Endometrial microvascular endothelial cells (primary cell): ENCODE measurements around the gene SFXN5. TPM values are rescaled to one million over a fixed set of nuclear protein-coding genes. Genes with fewer than 3 reads are reported as not detected.
"Not testable (repeated sequence)": the region's sequence is repeated elsewhere in the genome, so short reads cannot be mapped to it uniquely, and the experiment has no call there.

ENCODE experiments used
- in situ Hi-C: cut with HindIII; loops from 2 replicates; pipeline ENCODE4 v1.10.0; 2017; ENCODE audit warnings: low sequenced_read_pairs, low pct_unique_long_range_greater_than_20kb; ENCODE audit errors: inconsistent ontology term
- total RNA-seq: library from RNA; depleted of rRNA; stranded (reverse); fragments of >200 nt; gene quantifications from one replicate; pipeline ENCODE4 v1.2.3, GENCODE V29; 2015; ENCODE audit errors: inconsistent ontology term

Gene SFXN5
- total RNA-seq, 1 donor from 2014 or later, result 11.9 TPM

DNA sequence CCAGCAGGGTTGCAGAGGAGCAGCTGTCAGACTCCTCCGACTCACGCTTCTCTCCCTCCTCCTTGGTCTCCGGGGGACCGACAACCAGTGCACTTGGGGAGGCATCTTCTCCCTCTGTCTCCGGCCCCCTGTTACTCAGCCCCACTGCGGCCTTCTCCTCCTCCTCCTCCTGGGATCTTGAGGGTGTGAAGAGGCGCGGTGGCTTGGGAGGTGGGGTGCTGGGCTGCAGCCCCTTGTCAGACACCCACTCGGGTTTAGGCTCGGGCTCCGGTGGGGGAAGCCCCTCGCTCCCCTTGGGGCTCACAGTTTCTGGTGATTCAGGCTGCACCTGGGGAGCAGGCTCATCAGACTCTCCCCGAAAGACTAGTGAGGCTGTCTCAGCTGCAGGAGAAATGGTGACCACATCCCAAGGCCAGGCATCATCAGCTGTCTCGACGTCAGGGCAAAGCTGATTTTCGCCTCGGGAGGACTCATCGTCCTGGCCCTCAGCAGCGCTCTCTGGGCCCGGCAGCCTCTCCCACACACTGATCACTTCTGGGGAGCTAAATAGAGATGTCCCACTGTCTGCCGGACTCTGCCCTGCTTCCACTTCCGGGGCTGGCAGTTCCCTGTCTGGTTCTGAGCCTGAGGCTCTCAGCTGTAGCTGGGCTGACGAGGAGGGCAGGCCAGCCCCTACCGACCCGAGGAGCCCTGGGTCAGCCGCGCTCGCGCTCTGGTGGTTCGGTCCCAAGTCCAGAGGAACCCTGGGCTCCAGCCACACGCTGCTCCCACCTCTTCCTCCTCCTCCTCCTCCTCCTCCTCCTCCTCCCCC lies 9.0 kb upstream of the SFXN5 start:
- in situ Hi-C loops, result no loop called here

GRCh38 chr2:73079636-73080035 lies 8.1 kb upstream of the SFXN5 start:
- in situ Hi-C loops, result no loop called here

DNA sequence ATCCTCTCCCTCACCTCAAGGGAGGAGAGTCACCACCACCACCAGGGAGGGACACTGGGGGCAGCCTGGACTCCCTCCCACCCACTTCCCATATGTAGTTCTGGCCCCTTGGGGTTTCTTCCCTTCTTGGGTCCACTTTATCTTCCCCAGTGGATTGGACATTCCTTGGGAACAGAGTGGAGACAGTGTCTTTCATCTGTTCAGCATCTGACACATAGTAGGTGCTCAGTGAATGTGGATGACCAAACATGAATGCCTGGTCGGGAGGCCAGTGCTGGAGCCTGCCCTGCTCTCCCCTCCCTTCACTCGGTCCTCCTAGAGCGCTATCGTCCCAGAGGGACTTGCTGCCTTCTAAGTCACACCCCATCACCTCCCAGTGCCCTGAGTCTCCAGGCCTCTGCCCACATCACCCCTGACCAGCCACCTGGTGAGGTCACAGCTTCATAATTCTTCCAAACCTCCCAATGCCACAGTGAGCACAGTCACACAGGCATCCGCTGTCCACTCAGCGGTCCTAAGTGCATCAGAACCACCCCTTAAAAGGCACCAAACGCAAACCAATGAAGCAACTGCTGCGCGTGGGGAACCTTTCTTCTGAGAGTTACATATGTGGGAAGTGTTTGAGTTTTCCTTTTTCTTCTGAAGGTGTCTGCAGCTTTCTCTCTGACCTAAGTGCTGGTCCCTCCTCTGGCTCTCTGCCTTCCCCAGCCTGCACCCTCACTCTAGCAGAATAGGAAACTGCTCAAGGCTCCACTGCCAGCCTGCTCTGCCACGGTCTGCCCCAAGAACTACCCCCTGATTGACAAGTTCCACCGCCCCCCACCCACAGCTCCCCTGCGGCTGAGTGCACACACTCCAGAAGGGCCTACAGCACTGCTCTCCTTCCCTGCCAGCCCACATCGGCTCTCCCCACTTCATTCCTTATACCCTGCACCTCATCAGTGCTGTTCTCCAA lies 7.2 kb upstream of the SFXN5 start:
- in situ Hi-C loops, result no loop called here

DNA sequence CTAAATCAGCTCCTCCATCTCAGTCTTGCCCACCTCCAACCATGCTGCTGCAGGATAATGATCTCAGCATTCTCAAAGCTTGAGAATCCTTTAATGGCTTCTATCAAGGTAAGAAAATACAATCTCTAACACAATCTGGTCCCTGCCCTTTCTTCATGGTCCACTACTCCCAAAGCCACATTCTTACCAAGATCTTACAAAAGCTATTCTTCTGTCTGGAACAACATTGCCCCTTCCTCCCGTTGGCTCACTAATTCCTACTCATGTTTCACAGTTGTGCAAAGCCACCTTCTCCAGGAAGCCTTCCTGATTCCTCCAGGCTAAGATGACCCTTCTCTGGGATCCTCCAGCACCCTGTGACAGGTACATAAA lies 5.9 kb upstream of the SFXN5 start:
- in situ Hi-C loops, result no loop called here

GRCh38 chr2:73076701-73077423 lies 5.3 kb upstream of the SFXN5 start:
- in situ Hi-C loops, result no loop called here

GRCh38 chr2:73075477-73076373 lies 4.2 kb upstream of the SFXN5 start:
- in situ Hi-C loops, result no loop called here

DNA sequence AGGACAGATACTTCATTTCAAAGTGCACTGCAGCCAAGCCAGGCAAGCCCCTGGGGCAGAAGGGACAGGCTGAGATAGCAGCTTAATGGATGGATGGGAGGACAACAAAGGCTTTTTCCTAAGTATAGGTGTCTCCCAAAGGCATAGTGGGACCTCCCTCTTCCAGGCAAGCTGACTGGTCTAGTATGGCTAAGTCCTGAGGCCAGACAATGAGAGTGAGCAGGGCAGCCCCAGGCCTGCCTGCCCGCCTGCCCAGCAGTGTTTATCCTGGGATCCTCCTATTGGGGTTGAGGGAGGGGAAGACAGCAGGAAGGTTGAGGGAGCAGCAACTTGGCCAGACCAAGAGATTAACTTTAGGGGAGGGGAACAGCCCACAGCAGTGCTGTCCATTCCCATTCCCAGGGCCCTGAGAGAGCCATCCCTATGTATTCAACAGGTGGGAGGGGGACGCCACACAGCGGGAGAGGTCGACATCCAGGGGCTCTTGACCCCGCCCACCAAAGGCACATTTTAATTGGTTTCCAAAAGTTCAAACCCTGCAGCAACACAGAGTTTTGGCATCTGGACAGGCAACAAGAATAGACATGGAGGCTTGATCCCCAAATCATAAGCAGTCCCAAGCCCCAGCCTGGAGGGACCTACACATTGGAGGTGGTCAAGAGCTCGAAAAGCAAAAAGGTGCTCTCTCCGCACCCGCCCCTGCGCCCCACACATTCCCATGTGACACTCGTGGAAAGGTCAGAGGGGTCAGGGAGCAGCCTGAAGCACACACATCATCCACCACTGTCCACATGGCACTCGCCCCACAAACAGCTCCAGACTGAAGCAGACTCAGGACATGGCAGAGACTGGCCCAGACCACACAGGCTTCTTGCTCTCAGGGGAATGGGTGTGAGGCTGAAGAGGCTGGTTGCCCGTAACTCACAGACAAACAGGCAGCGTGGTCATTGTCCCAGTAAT lies 2.9 kb upstream of the SFXN5 start:
- in situ Hi-C loops, result no loop called here

- in situ Hi-C loops, result no loop called here
Observed at GRCh38 chr2:73072416-73072815, 904 bp upstream of the SFXN5 start.

DNA sequence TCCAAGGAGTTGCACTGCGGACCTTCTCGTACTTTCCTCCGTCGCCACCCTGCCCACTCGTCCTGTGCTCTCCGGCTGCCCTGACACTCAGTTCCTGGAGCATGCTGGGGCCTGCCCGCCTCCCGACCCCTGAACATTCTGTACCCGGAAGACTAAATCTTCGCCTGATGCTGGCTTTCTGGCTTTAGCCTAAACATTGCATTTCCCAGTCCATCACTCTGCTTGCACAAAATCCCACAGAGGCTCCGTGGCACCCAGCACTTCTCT lies 550 bp upstream of the SFXN5 start:
- in situ Hi-C loops, result no loop called here

DNA sequence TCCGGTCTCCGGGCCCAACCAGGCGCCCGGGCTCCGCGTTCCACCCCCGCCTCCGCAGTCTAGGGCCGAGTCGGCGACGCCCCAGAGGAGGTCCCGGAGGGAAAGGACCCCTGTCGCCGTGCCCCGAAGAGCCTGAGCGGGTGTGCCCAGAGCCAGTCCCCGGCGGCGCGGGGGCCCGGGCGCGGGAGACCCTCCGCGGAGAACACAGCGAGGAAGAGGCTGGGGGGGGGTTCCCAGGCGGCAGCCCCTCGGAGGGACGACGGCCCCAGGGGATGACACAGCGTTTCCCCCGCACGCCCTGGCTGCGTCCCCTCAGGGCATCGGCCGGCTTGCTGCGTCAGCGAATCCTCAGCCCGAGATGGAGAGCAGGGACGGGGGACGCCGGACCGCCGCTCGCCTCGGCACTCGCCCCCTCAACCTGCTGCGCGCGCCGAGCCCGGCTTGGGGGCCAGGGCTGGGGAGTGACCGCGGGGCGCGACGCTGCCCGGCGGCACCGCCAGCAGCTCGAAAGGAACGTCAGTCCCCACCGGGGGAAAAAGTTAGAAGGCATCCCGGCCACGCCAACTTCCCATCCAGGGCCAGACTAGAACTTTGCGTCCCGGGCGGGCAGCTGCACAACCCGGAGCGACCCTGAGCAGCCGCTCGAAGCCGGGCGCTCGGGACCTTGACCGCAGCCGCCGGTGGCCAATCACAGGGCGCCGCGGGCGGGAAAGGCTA lies 711 bp downstream of the SFXN5 start:
- in situ Hi-C loops, result no loop called here

- in situ Hi-C loops, result no loop called here
Observed at GRCh38 chr2:73069855-73070642, 1.5 kb downstream of the SFXN5 start.

- in situ Hi-C loops, result no loop called here
Observed at GRCh38 chr2:73069041-73069854, 2.3 kb downstream of the SFXN5 start.

DNA sequence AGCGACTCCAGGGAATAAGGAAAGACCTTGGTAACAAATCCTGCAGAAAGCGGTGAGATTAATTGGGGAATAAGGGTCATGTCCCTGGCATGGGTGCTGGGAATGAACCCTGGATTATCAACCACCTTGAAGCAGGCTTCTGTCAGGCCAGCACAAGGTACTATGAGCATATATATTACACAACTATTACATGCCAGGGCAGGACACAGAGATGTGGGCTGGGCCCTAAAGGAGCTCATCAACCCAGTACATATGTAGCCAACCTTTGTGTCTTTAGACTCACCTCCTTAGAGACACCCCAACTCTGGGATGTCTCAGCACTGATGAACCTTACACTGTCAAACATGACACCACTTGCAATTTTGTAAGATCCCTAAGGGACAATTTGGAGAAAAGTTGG lies 3.4 kb downstream of the SFXN5 start:
- in situ Hi-C loops, result no loop called here

- in situ Hi-C loops, result no loop called here
Observed at GRCh38 chr2:73067043-73067442, 4.5 kb downstream of the SFXN5 start.

GRCh38 chr2:73065070-73065469 lies 6.4 kb downstream of the SFXN5 start:
- in situ Hi-C loops, result not testable (repeated sequence)
